Upper lobe of right lung (tissue), 1 donor: ENCODE measurements around the gene VIPAS39. TPM values are rescaled to one million over a fixed set of nuclear protein-coding genes. Genes with fewer than 3 reads are reported as not detected.
A peak's percentile ranks its signal among the peaks of the same experiment; 100 is the strongest.

Source experiments
- ATAC-seq: fragments of 200-7000 bp; cut with Tn5 transposase; one replicate; pipeline ENCODE4 v1.9.1; 2020; ENCODE audit warnings: mild to moderate bottlenecking, moderate library complexity
- DNase-seq: peaks from one replicate; pipeline ENCODE4 v3.0.0-alpha.2; 2020
- H3K27ac ChIP-seq: fragments of 200-600 bp; one replicate; pipeline ENCODE4 v1.8.0; 2022
- H3K27me3 ChIP-seq: fragments of 200-600 bp; one replicate; pipeline ENCODE4 v1.8.0; 2022; ENCODE audit warnings: mild to moderate bottlenecking
- H3K36me3 ChIP-seq: fragments of 200-600 bp; one replicate; pipeline ENCODE4 v1.8.0; 2022
- H3K4me1 ChIP-seq: fragments of 200-600 bp; one replicate; pipeline ENCODE4 v1.8.0; 2022
- H3K4me3 ChIP-seq: fragments of 200-600 bp; one replicate; pipeline ENCODE4 v1.8.0; 2022; ENCODE audit warnings: mild to moderate bottlenecking
- H3K9me3 ChIP-seq: fragments of 200-600 bp; one replicate; pipeline ENCODE4 v1.8.0; 2022
- CTCF ChIP-seq: fragments of 200-600 bp; IDR thresholded peaks from one replicate; pipeline ENCODE4 v1.8.0; 2022; ENCODE audit warnings: antibody characterized with exemption
- intact Hi-C: fragments of 100-400 bp; cut with DNase I; formaldehyde crosslinking; loops from one replicate; pipeline ENCODE4 v1.11.0; 2022
- total RNA-seq: library from RNA; stranded (reverse); fragmentation: NEBNext Ultra II Directional; extraction: Animal tissue kit (Norgen Biotek cat#: 25700); gene quantifications from one replicate; pipeline ENCODE4 v1.2.1, GENCODE V29; 2021
- donor health status: DM: no; HTN: yes; CAD: no; lungs with severe emphysema.

The VIPAS39 gene
- total RNA-seq, 1 donor from 2014 or later = 14.5 TPM

- H3K4me1 ChIP-seq = no peaks in the 10 kb centered on the region
- no peak for TF ChIP-seq CTCF
- intact Hi-C loops = no loop called here
- no peak for DNase-seq
- no peaks in the 10 kb centered on the region for H3K9me3 ChIP-seq
- ATAC-seq = no peak
- H3K27ac ChIP-seq = no peak overlapping the region
- H3K4me3 ChIP-seq = no peak overlapping the region
- H3K27me3 ChIP-seq = no peaks in the 10 kb centered on the region
- no peaks in the 10 kb centered on the region for H3K36me3 ChIP-seq
Measured at GRCh38 chr14:77409131-77409533, 48.3 kb downstream of the VIPAS39 start.

GRCh38 chr14:77407158-77407557 lies 50.2 kb downstream of the VIPAS39 start:
- peak; percentile 83 for ATAC-seq

DNA sequence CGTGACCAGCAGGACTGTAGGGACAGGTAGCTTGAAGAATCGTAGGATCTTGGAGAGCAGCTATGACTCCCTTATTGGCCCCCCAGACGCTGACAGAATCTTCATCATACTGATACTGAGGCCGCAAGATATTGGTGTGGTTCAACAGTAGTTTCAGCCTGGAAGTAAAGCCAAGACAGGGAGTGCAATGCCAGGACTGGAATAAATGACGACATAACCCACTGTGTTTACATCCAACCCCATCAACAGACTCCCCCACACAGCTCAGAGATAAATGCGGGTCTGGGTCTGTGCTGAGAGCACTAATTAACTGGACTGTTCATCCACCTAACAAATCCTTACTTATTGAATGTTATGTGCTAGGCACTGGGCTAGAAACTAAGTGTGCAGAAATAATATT lies 50.7 kb downstream of the VIPAS39 start:
- peak; percentile 50 for ATAC-seq

More at GRCh38 chr14:77407158-77407557, 50.2 kb downstream of the VIPAS39 start:
- H3K27ac ChIP-seq = no peak overlapping the region
- H3K36me3 ChIP-seq = no peaks in the 10 kb centered on the region
- H3K9me3 ChIP-seq = no peaks in the 10 kb centered on the region
- no peak for TF ChIP-seq CTCF
- H3K27me3 ChIP-seq = no peaks in the 10 kb centered on the region
- intact Hi-C loops = no loop called here
- H3K4me3 ChIP-seq = no peak overlapping the region
- DNase-seq = no peak
- H3K4me1 ChIP-seq = no peaks in the 10 kb centered on the region

DNA sequence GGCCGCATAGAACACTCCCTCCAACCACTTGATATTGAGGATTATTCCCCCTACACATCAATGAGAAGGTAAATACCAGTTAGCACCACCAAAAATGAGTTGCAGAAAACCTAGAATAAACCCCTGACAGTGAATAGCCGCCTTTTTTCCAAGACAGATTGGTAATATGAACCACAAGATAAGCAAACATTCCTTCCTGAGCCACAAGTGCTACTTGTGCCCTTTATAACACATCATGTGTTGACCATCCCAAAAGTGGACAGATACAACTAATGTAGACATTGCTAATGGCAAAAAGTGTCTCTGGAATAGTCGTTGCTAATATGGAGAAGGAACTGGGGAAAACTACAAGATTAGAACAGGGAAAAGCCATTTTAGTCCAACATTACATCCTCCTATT lies 51.3 kb downstream of the VIPAS39 start:
- H3K36me3 ChIP-seq = no peaks in the 10 kb centered on the region
- no peak for ATAC-seq
- intact Hi-C loops = no loop called here
- no peak overlapping the region for H3K27ac ChIP-seq
- H3K4me3 ChIP-seq = no peak overlapping the region
- no peaks in the 10 kb centered on the region for H3K4me1 ChIP-seq
- H3K27me3 ChIP-seq = no peaks in the 10 kb centered on the region
- TF ChIP-seq CTCF = no peak
- no peaks in the 10 kb centered on the region for H3K9me3 ChIP-seq
- DNase-seq = no peak

More for the DNA sequence above, 50.7 kb downstream of the VIPAS39 start:
- Histone ChIP-seq H3K4me3 (no peak overlapping the region), H3K9me3 (no peaks in the 10 kb centered on the region), H3K36me3 (no peaks in the 10 kb centered on the region), H3K27ac (no peak overlapping the region), H3K4me1 (no peaks in the 10 kb centered on the region), H3K27me3 (no peaks in the 10 kb centered on the region)
- DNase-seq = no peak
- TF ChIP-seq CTCF = no peak
- intact Hi-C loops = no loop called here

GRCh38 chr14:77403768-77404167 lies 53.6 kb downstream of the VIPAS39 start:
- Histone ChIP-seq H3K9me3 (no peaks in the 10 kb centered on the region), H3K4me3 (no peak overlapping the region), H3K27ac (no peak overlapping the region), H3K4me1 (no peaks in the 10 kb centered on the region), H3K36me3 (no peaks in the 10 kb centered on the region), H3K27me3 (no peaks in the 10 kb centered on the region)
- ATAC-seq (no peak), DNase-seq (no peak)
- no peak for TF ChIP-seq CTCF
- intact Hi-C loops = no loop called here

DNA sequence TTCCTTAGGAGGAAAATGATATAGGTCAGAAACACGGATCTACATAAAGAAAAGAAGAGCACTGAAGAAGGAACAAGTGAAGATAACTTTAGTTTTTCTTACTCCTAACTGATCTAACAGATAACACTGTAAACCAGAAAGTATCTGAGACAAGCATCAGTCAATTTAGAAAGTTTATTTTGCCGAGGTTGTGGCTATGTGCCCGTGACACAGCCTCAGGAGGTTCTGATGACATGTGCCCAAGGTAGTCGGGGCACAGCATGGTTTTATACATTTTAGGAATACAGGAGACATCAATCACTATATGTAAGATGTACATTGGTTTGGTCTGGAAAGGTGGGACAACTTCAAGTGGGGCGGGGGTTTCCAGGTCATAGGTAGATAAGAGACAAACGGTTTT lies 57.2 kb downstream of the VIPAS39 start:
- H3K4me1 ChIP-seq = no peaks in the 10 kb centered on the region
- intact Hi-C loops = no loop called here
- no peaks in the 10 kb centered on the region for H3K27me3 ChIP-seq
- ATAC-seq = no peak
- H3K36me3 ChIP-seq = no peaks in the 10 kb centered on the region
- no peaks in the 10 kb centered on the region for H3K9me3 ChIP-seq
- H3K27ac ChIP-seq = no peak overlapping the region
- H3K4me3 ChIP-seq = no peak overlapping the region
- TF ChIP-seq CTCF = no peak
- no peak for DNase-seq
